ENCODE measurements around the gene SLC44A3.

SLC44A3 gene

GRCh38 chr1:94819945-94820746 lies at the start of gene SLC44A3:
TSS of gene SLC44A3 (plus strand) at chr1:94820357. CDS start at chr1:94820452, 95 bp downstream.
- DNase-seq = no peak

GRCh38 chr1:94772230-94772641 lies 47.9 kb upstream of the SLC44A3 start:
- DNase-seq = no peak

DNA sequence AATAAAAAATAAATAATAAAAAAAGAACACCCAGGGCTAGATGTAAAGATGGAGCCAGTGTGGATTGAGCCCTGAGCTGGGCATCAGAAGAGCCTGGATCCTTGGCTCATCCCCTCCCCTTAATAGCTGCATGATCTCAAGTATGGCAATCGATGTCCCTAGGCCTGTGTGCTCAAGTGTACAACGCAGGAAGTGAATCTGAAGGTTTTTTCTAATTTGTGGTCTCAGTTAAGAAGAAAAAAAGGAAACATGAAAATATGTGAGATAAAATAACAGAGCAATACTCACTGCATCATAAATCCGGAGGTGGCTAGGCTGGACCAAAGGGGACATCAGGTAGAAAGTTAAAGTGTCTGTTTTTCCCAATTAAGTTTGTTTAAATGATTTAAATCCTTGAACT lies 47.3 kb upstream of the SLC44A3 start:
- no peak for DNase-seq

DNA sequence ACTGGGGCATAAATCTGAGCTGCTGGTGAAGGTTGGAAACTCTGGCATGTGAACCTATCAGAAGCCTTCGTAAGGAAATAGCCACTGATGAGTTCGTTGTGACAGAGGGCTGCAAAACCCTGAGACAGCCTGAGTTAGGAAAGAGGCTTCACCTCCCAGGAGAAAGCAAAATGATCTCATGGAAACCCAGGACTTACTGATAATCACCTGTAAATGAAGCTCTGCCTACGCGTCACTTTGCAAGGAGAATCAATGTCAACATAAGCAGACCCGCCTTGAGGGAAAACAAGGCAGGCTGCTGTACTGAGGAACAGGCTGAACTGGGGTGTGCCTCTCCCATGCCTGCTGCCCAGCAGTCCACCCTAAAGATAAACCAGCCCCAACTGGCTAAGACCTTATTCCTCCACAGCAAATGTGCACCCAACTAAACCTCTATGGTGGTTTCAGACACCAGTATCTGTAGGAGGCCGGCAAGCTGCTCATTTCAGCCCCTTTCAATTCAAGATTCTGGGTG lies 46.8 kb upstream of the SLC44A3 start:
- no peak for DNase-seq

GRCh38 chr1:94773931-94774422 lies 46.2 kb upstream of the SLC44A3 start:
- DNase-seq = no peak

DNA sequence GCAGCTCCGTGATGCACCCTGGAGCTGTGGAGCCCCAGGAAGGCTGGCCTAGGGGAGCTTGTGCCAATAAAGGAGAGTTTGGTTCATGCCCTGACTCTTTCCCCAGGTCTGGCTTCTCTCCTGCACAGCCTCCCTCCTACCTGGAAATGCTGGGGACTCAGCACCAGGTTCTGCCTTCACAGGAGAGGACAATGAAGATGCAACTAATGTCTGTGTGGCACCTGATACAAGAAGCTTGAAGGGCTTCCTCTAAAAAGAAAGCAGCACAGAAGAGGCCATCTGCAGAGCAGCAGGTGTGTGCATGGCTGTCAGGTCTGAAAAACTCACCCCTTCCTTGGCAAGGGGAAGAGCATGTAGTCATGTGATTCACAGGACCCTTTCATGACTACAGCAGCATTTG lies 43.7 kb upstream of the SLC44A3 start:
- no peak for DNase-seq

DNA sequence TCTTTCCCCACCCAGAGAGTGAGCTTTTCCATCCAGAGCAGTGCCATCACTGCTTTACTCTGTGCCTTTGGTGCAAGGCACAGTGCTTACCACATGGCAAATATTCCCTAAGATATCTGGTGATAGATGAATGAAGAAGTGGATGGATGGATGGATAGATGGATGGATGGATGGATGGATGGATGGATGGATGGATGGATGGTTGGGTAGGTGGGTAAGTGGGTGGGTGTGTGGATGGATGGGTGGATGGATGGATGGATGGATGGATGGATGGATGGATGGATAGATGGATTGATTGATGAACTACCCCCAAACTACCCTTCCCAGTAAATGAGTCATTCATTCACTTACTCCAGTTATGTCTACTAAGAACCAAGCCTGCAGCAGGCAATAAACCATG lies 42.9 kb upstream of the SLC44A3 start:
- no peak for DNase-seq

DNA sequence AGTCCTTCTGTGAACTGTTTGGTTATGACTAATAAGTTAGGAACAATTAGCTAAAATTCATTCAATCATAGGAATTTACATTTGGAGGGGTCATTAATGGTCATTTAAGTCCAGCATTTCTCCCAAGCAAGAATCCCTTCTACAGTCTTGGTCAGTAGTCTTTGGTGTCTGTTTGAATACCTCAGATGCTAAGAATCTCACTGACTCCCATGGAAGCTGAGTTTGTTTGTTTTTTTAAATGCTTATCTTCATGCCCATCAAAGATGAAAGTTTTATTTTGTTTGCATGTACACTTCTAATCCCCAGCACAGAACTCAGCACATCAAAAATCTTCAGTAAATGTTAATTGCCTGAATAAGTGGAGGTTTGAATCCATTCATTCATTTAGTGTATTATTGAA lies 41.3 kb upstream of the SLC44A3 start:
- no peak for DNase-seq

- no peak for DNase-seq
These were observed 36.6 kb upstream of the SLC44A3 start for GRCh38 chr1:94783342-94784189.

GRCh38 chr1:94784190-94784515 lies 36.0 kb upstream of the SLC44A3 start:
- DNase-seq = no peak

DNA sequence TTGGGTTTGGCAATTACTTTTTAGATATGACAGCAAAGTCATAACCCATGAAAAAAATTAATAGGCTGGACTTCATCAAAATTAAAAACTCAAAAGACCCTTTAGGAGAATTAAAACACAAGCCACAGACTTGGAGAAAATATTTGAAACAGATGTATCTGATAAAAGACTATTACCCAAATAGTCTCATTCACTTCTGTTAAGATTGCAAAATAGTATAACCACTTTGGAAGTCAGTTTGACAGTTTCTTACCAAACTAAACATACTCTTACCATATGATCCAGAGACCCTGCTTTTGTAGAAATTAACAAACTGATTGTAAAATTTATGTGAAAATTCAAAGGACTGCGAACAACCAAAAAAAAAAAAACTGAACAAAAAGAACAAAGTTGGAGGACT lies 32.5 kb upstream of the SLC44A3 start:
- no peak for DNase-seq

DNA sequence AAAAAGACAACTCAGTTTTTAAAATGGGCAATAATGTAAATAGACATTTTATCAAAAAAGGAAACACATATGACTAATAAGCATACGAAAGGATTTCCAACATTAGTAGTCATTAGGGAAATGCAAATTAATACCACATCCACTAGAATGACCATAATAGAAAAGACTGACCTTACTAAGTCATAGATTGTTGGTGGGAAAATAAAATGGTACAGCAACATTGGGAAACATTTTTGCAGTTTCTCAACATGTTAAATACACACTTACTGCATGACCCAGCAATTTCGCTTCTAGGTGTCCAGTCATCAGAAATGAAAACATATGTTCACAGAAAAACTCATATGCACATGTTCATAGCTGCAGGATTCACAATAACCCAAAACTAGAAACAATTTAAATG lies 29.9 kb upstream of the SLC44A3 start:
- no peak for DNase-seq

GRCh38 chr1:94790670-94791069 lies 29.5 kb upstream of the SLC44A3 start:
- no peak for DNase-seq

GRCh38 chr1:94792473-94793295 lies 27.5 kb upstream of the SLC44A3 start:
- DNase-seq = no peak

DNA sequence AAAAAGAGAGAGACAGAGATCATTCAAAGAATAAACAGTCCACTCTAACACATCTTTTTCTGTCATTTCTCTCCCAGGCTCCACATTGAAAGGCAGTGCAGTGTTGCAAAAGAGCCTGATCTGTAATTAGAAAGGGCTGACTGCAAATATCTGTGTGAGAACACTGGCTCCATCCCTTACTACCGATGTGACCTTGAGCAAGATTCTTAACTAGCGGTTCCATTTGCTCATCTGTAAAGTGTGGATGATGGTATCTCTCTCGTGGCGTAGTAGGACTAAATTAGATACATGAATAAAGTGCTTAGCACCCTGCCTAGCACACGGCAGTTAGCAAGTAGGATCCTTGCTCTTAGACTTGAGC lies 26.9 kb upstream of the SLC44A3 start:
- DNase-seq = no peak

DNA sequence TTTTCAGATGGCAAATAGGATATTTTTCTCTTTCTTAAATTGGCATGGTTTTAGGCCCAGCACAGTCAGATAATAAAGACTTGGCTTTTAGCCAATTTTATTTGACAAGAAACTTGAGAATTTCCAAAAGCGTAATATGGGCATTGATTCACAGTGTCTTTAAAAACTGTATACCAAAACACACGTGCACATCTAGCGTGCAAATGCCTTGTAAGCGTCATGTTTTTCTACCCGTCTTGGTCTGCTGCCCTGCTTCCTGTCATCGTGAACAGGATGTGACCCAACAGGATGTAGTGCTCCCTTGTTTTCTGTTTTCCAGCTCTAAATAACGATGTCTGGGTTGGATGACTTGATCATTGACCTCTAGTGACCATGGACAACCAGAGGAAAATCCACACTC lies 24.7 kb upstream of the SLC44A3 start:
- no peak for DNase-seq

DNA sequence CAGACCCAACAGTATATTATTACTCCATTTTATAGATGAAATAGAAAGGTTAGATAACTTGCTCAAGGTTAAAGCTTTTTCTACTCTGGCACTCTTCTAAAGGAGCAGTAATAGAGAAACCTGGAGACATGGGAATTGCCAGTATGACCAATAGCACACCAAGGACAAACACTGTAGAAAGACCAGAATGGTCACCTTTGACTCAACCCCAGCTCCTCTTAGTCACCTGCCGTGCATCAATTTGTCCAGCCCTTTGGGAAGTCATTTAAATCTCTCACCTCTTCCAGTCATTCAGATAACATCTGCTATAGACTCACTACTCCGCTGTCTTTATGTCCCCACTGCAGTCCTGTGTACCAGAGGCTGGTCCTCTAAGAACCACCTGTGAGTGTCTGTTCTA lies 23.9 kb upstream of the SLC44A3 start:
- DNase-seq = no peak

DNA sequence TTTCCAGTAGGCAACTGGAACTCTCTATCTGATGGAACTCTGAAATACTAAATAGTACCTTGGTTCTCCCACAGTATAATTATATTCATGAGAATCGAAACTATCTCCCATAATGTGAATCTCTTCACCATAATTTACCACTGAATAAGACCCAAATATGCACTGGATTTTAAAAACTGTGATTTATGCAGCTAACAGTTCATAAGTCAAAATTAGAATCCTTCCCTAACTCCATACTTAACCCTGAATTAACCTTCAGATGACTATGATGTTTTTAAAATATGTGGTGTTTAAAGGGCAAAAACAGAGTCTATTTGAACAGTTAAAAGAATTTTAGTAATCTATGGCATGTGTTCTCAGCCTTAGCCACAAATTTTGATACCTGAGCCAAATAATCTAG lies 22.9 kb upstream of the SLC44A3 start:
- DNase-seq = no peak

GRCh38 chr1:94798054-94798453 lies 22.1 kb upstream of the SLC44A3 start:
- no peak for DNase-seq

DNA sequence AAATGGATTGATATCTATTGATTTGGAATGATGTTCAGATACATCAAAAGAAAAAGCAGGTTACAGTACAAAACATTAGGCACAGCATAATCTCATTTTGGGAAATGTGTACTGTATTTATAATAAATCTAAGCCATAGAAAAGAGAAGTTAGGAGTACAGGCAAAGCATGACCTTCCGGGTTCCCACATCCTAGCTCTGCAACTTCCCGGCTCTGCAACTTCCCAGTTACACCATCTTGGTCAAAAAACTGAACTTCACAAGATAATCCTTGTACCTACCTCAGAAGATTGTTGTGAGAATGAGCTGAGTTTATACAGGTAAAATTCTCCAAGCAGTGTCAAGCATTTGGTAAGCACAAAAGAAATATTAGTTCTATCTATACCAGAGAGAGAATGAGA lies 21.7 kb upstream of the SLC44A3 start:
- DNase-seq = no peak

DNA sequence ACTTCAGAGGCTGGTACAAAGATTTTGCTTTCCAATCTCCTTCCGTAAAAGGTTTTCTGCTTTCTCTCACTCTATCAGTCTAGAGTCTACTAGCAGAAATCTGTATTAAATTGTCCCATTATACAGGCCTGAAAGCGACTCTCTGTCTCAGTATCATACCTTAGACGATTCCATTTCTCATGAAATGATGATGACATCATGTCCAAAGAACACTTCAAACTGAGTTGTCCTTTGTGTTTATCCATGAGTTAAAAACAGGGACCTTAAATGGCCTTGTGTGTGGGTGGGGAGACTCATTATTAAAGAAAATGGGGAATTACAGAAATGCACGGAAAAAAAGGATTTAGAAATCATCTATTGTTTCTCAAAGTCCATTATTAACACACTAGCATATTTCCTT lies 21.0 kb upstream of the SLC44A3 start:
- no peak for DNase-seq

GRCh38 chr1:94801919-94802546 lies 18.1 kb upstream of the SLC44A3 start:
- no peak for DNase-seq

GRCh38 chr1:94803106-94803505 lies 17.1 kb upstream of the SLC44A3 start:
- no peak for DNase-seq
